Keratinocyte (primary cell): ENCODE data around the gene SMTNL1. TPM values are rescaled to one million over a fixed set of nuclear protein-coding genes. Genes with fewer than 3 reads are reported as not detected.

ENCODE experiments used
- DNase-seq: peaks from one replicate; pipeline ENCODE4 v3.0.0-alpha.2; 2011; ENCODE audit warnings: low read depth, missing footprints, low spot score
- FAIRE-seq: peaks from 2 replicates; lab custom pipeline; 2011; peaks lifted over from hg19 to GRCh38; lab: Jason Lieb, UNC
- H2AFZ ChIP-seq: 2 replicates; pipeline ENCODE4 v1.6.0; 2012; ENCODE audit warnings: low read length, control low read depth, inconsistent platforms; ENCODE audit not compliant: control insufficient read depth
- H3K27ac ChIP-seq: 2 replicates; pipeline ENCODE4 v1.5.1; 2011; ENCODE audit warnings: low read length; ENCODE audit not compliant: control insufficient read depth, insufficient read depth
- H3K27me3 ChIP-seq: 3 replicates; pipeline ENCODE4 v1.6.0; 2011; ENCODE audit warnings: low read length; ENCODE audit not compliant: control insufficient read depth, insufficient read depth; ENCODE audit errors: extremely low read depth
- H3K36me3 ChIP-seq, 2 experiments: 2 replicates in 1 of 2; 3 replicates in 1 of 2; pipeline ENCODE4 v1.5.1; 2011; ENCODE audit warnings: low read length in 2 of 2, mild to moderate bottlenecking in 1 of 2; ENCODE audit not compliant: control insufficient read depth in 2 of 2, insufficient read depth in 2 of 2; ENCODE audit errors: extremely low read depth in 1 of 2
- H3K4me1 ChIP-seq: 3 replicates; pipeline ENCODE4 v1.5.1; 2011; ENCODE audit warnings: low read length; ENCODE audit not compliant: control insufficient read depth, insufficient read depth; ENCODE audit errors: extremely low read depth
- H3K4me2 ChIP-seq: 3 replicates; pipeline ENCODE4 v1.6.0; 2011; ENCODE audit warnings: low read depth, low read length; ENCODE audit not compliant: control insufficient read depth, insufficient read depth; ENCODE audit errors: extremely low read depth
- H3K4me3 ChIP-seq, 3 experiments: fragments of 200-600 bp in 1 of 3; sonication (generic) in 1 of 3; 2 replicates in 2 of 3; 3 replicates in 1 of 3; pipeline ENCODE4 v1.5.1; 2011 to 2016; ENCODE audit warnings: low read length in 3 of 3, mild to moderate bottlenecking in 3 of 3, control low read depth in 2 of 3, inconsistent platforms in 1 of 3, low read depth in 1 of 3, mixed read lengths in 1 of 3, mixed run types in 1 of 3, moderate library complexity in 1 of 3; ENCODE audit not compliant: control insufficient read depth in 2 of 3, insufficient read depth in 2 of 3; ENCODE audit errors: extremely low read depth in 1 of 3
- H3K79me2 ChIP-seq: 2 replicates; pipeline ENCODE4 v1.6.0; 2012; ENCODE audit warnings: low read length; ENCODE audit not compliant: control insufficient read depth, insufficient read depth
- H3K9ac ChIP-seq: 3 replicates; pipeline ENCODE4 v1.6.0; 2011; ENCODE audit warnings: low read length; ENCODE audit not compliant: control insufficient read depth, insufficient read depth; ENCODE audit errors: extremely low read depth
- H3K9me1 ChIP-seq: 3 replicates; pipeline ENCODE4 v1.6.0; 2011; ENCODE audit warnings: low read length; ENCODE audit not compliant: control insufficient read depth, insufficient read depth; ENCODE audit errors: extremely low read depth
- H3K9me3 ChIP-seq: 2 replicates; pipeline ENCODE4 v1.5.1; 2012; ENCODE audit warnings: low read depth, low read length; ENCODE audit not compliant: control insufficient read depth
- H4K20me1 ChIP-seq: 3 replicates; pipeline ENCODE4 v1.6.0; 2011; ENCODE audit warnings: low read length; ENCODE audit not compliant: control insufficient read depth, insufficient read depth; ENCODE audit errors: extremely low read depth
- CTCF ChIP-seq, 3 experiments: IDR thresholded peaks in 1 of 3; conservative IDR thresholded peaks in 1 of 3; optimal IDR thresholded peaks in 1 of 3; 2 replicates in 2 of 3; 3 replicates in 1 of 3; pipeline versions ENCODE3 to v1.5.1; 2011; ENCODE audit warnings: low read length in 3 of 3, mild to moderate bottlenecking in 3 of 3, moderate library complexity in 2 of 3, control low read depth in 1 of 3, inconsistent platforms in 1 of 3; ENCODE audit not compliant: insufficient read depth in 2 of 3; ENCODE audit errors: extremely low read depth in 1 of 3
- EZH2 ChIP-seq: IDR thresholded peaks from one replicate; pipeline ENCODE4 v1.6.1; 2012; ENCODE audit warnings: inconsistent platforms, mild to moderate bottlenecking, low read length, moderate library complexity
- dilution Hi-C: fragments of 300-500 bp; cut with MboI; formaldehyde crosslinking; loops from one replicate; pipeline ENCODE4 v1.7.0; 2020; ENCODE audit warnings: low sequenced_read_pairs; ENCODE audit not compliant: extremely low pct_ligation_motif_present
- polyA plus RNA-seq, 5 experiments: library from polyadenylated mRNA; depleted of rRNA in 3 of 5; stranded (reverse) in 3 of 5; stranded (forward) in 1 of 5; unstranded in 1 of 5; fragments of >200 nt; gene quantifications; 1 replicate in 1 of 5; 2 replicates in 3 of 5; 3 replicates in 1 of 5; pipeline versions ENCODE4 v1.2.1 to v1.2.3, GENCODE V29; 2011 to 2012; ENCODE audit warnings: missing spikeins in 2 of 5, low read depth in 1 of 5, low replicate concordance in 1 of 5

Gene SMTNL1
- polyA plus RNA-seq, 1 donor (not counting 4 experiments of a cell fraction or from before 2014, with no cell fraction given), result not detected

GRCh38 chr11:57502870-57503269 is 34.5 kb upstream of the SMTNL1 start:
- Histone ChIP-seq H3K4me3 (no peak overlapping the region), H3K36me3 (no peaks in the 10 kb centered on the region), H3K9me3 (no peaks in the 10 kb centered on the region), H2AFZ (no peak overlapping the region), H4K20me1 (no peaks in the 10 kb centered on the region), H3K4me2 (no peak overlapping the region), H3K27me3 (no peaks in the 10 kb centered on the region), H3K79me2 (no peaks in the 10 kb centered on the region), H3K9me1 (no peaks in the 10 kb centered on the region), H3K4me1 (peaks cover 9% of the 10 kb centered on the region), H3K9ac (no peak overlapping the region), H3K27ac (no peak overlapping the region)
- TF ChIP-seq CTCF (optimal IDR thresholded peaks at IDR 0.05 in 1 of 3, IDR thresholded peaks at IDR 0.05 in 1 of 3, conservative IDR thresholded peaks at IDR 0.05 in 1 of 3; ENCODE audit: extremely low read depth in 1 of 3, insufficient read depth in 2 of 3, low read length in 3 of 3) (no peak), EZH2 (no peak)
- dilution Hi-C loops, result no loop called here
- DNase-seq (no peak), FAIRE-seq (no peak)

GRCh38 chr11:57504511-57504910 is 32.9 kb upstream of the SMTNL1 start:
- Histone ChIP-seq H4K20me1 (no peaks in the 10 kb centered on the region), H3K27me3 (no peaks in the 10 kb centered on the region), H3K4me1 (peaks cover 5% of the 10 kb centered on the region), H3K4me3 (no peak overlapping the region), H2AFZ (no peak overlapping the region), H3K36me3 (no peaks in the 10 kb centered on the region), H3K4me2 (no peak overlapping the region), H3K9ac (no peak overlapping the region), H3K79me2 (no peaks in the 10 kb centered on the region), H3K27ac (no peak overlapping the region), H3K9me3 (no peaks in the 10 kb centered on the region), H3K9me1 (no peaks in the 10 kb centered on the region)
- DNase-seq (no peak), FAIRE-seq (no peak)
- TF ChIP-seq CTCF (optimal IDR thresholded peaks at IDR 0.05 in 1 of 3, IDR thresholded peaks at IDR 0.05 in 1 of 3, conservative IDR thresholded peaks at IDR 0.05 in 1 of 3; ENCODE audit: extremely low read depth in 1 of 3, insufficient read depth in 2 of 3, low read length in 3 of 3) (no peak), EZH2 (no peak)
- dilution Hi-C loops, result no loop called here
